GM23338 (cell line): ENCODE measurements around the gene LRRFIP1. TPM values are rescaled to one million over a fixed set of nuclear protein-coding genes. Genes with fewer than 3 reads are reported as not detected.

Experiments used
- ATAC-seq: fragments of 200-7000 bp; cut with Tn5 transposase; 3 replicates; pipeline ENCODE4 v1.9.1; 2020
- DNase-seq: peaks from one replicate; pipeline ENCODE4 v3.0.0-alpha.2; 2015; ENCODE audit warnings: low spot score
- H2AFZ ChIP-seq: fragments of 200-600 bp; sonication (generic); 2 replicates; pipeline ENCODE4 v1.8.0; 2016; ENCODE audit warnings: antibody characterized with exemption, mild to moderate bottlenecking, moderate library complexity
- H3F3A ChIP-seq: fragments of 200-600 bp; sonication (generic); replicated peaks from 2 replicates; pipeline ENCODE4 v1.8.0; 2017; ENCODE audit warnings: antibody characterized with exemption, mixed run types, low read depth
- H3K27ac ChIP-seq: fragments of 200-600 bp; sonication (generic); 2 replicates; pipeline ENCODE4 v1.6.1; 2016; ENCODE audit warnings: low read depth
- H3K27me3 ChIP-seq: fragments of 200-600 bp; sonication (generic); 2 replicates; pipeline ENCODE4 v1.8.0; 2016; ENCODE audit warnings: mild to moderate bottlenecking, mixed run types, moderate library complexity; ENCODE audit not compliant: insufficient read depth
- H3K36me3 ChIP-seq: fragments of 200-600 bp; sonication (generic); 2 replicates; pipeline ENCODE4 v1.8.0; 2016; ENCODE audit warnings: mild to moderate bottlenecking; ENCODE audit not compliant: insufficient read depth
- H3K4me1 ChIP-seq: fragments of 200-600 bp; sonication (generic); 2 replicates; pipeline ENCODE4 v1.8.0; 2016; ENCODE audit warnings: mild to moderate bottlenecking, moderate library complexity; ENCODE audit not compliant: insufficient read depth
- H3K4me2 ChIP-seq: fragments of 200-600 bp; sonication (generic); 2 replicates; pipeline ENCODE4 v1.7.1; 2017; ENCODE audit warnings: mixed run types
- H3K4me3 ChIP-seq: fragments of 200-600 bp; sonication (generic); 2 replicates; pipeline ENCODE4 v1.6.1; 2016; ENCODE audit warnings: mixed run types
- H3K79me2 ChIP-seq: fragments of 200-600 bp; sonication (generic); replicated peaks from 2 replicates; pipeline ENCODE4 v1.8.0; 2017; ENCODE audit warnings: mild to moderate bottlenecking; ENCODE audit not compliant: insufficient read depth
- H3K9me2 ChIP-seq: fragments of 200-600 bp; sonication (generic); 2 replicates; pipeline ENCODE4 v1.8.0; 2017; ENCODE audit not compliant: insufficient read depth
- H4K20me1 ChIP-seq: fragments of 200-600 bp; sonication (generic); replicated peaks from 2 replicates; pipeline ENCODE4 v1.8.0; 2017; ENCODE audit warnings: mild to moderate bottlenecking; ENCODE audit not compliant: insufficient read depth
- H3K27ac Mint-ChIP-seq: 2 replicates; pipeline ENCODE4 v1.8.0; 2020; ENCODE audit warnings: inconsistent platforms, mild to moderate bottlenecking, moderate library complexity, mixed read lengths
- H3K27me3 Mint-ChIP-seq: 3 replicates; pipeline ENCODE4 v1.8.0; 2022; ENCODE audit warnings: low read depth, mild to moderate bottlenecking, moderate library complexity, mixed read lengths, inconsistent platforms; ENCODE audit not compliant: insufficient read depth, poor library complexity
- H3K36me3 Mint-ChIP-seq: 3 replicates; pipeline ENCODE4 v1.8.0; 2021; ENCODE audit warnings: low read depth, mild to moderate bottlenecking, inconsistent platforms, moderate library complexity, mixed read lengths
- H3K4me1 Mint-ChIP-seq: 3 replicates; pipeline ENCODE4 v1.8.0; 2020; ENCODE audit warnings: mild to moderate bottlenecking, inconsistent platforms, mixed read lengths
- H3K4me3 Mint-ChIP-seq: 3 replicates; pipeline ENCODE4 v1.8.0; 2021; ENCODE audit warnings: moderate library complexity, mild to moderate bottlenecking, inconsistent platforms, mixed read lengths
- H3K9me3 Mint-ChIP-seq: 3 replicates; pipeline ENCODE4 v1.8.0; 2020; ENCODE audit warnings: moderate library complexity, mild to moderate bottlenecking, inconsistent platforms, mixed read lengths
- CREB1 ChIP-seq: fragments of 250-450 bp; sonication (Bioruptor Pico); IDR thresholded peaks from 2 replicates; pipeline ENCODE4 v1.5.0; 2020; ENCODE audit warnings: low read depth, mild to moderate bottlenecking, moderate library complexity
- EZH2 ChIP-seq: fragments of 200-600 bp; sonication (generic); IDR thresholded peaks from one replicate; pipeline ENCODE4 v1.8.0; 2017; ENCODE audit warnings: antibody characterized with exemption, mild to moderate bottlenecking, low read depth; ENCODE audit not compliant: unreplicated experiment
- EZH2phosphoT487 ChIP-seq: fragments of 200-600 bp; sonication (generic); IDR thresholded peaks from one replicate; pipeline ENCODE4 v1.8.1; 2018; ENCODE audit warnings: antibody characterized with exemption; ENCODE audit not compliant: unreplicated experiment
- JUNB ChIP-seq: IDR thresholded peaks from one replicate; pipeline ENCODE4 v1.6.1; 2016; ENCODE audit warnings: antibody characterized with exemption; ENCODE audit not compliant: unreplicated experiment
- NANOG ChIP-seq: IDR thresholded peaks from 2 replicates; pipeline ENCODE4 v1.6.1; 2016; ENCODE audit warnings: antibody characterized with exemption, borderline replicate concordance
- STAT1 ChIP-seq: IDR thresholded peaks from one replicate; pipeline ENCODE4 v1.6.1; 2016; ENCODE audit warnings: antibody characterized with exemption; ENCODE audit not compliant: unreplicated experiment
- ZNF331 ChIP-seq: fragments of 250-450 bp; sonication (Bioruptor Pico); IDR thresholded peaks from 2 replicates; pipeline ENCODE4 v1.5.0; 2020; ENCODE audit warnings: low read depth, mild to moderate bottlenecking, moderate library complexity
- polyA plus RNA-seq: library from polyadenylated mRNA; unstranded; fragments of >200 nt; fragmentation: Nextera tagmentation; extraction: Ambion mirVana; gene quantifications from 2 replicates; pipeline ENCODE4 v1.2.1, GENCODE V29; 2016
- total RNA-seq: library from RNA; depleted of rRNA; stranded (reverse); fragments of >200 nt; shearing (Covaris generic); gene quantifications from 2 replicates; pipeline ENCODE4 v1.2.3, GENCODE V29; 2014
- TF ChIP-seq, protein P1 (sequence below): fragments of 250-450 bp; sonication (Bioruptor Pico); IDR thresholded peaks from 2 replicates; pipeline ENCODE4 v1.5.0; 2020; ENCODE audit warnings: mild to moderate bottlenecking, moderate library complexity
- TF ChIP-seq, protein P2 (sequence below): IDR thresholded peaks from one replicate; pipeline ENCODE4 v1.6.1; 2018; ENCODE audit warnings: antibody characterized with exemption; ENCODE audit not compliant: unreplicated experiment
- TF ChIP-seq, protein P3 (sequence below): IDR thresholded peaks from 2 replicates; pipeline ENCODE4 v1.6.1; 2016; ENCODE audit warnings: antibody characterized with exemption

The LRRFIP1 gene
- total and polyA plus RNA-seq, 2 experiments from 2014 or later, result 59.6 to 178 TPM

DNA sequence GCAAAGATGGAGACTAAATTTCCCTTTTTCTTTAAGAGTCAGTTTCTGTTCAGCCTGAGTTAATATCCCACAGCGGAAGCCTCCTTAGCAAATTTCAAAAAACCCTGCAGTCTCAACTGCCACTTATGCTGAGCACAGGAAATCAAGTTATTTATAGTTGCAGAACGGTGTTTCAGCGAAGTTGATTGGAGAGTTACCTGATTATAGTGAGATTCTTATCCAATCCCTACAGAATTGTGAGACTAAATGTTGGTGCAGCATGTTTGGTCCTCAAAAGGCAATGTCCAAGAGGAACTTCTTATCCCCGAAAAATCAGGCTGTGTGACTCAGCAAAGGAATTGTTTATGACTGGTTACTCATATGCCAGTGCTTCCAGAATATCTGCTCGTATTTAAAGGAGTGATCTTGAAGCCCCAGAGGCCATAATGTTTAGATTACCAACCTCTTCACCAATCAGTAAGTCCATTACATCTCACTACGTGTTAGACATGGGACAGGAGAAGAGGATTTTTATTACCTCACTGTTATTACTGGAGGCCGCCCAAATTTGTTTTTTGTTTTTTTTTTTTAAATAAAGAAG is 67.9 kb downstream of the LRRFIP1 start:
- H3K27ac ChIP-seq, result no peak overlapping the region
- peak overlapping the region; percentile 89 for H3K4me2 ChIP-seq
- TF ChIP-seq, protein P1, sequence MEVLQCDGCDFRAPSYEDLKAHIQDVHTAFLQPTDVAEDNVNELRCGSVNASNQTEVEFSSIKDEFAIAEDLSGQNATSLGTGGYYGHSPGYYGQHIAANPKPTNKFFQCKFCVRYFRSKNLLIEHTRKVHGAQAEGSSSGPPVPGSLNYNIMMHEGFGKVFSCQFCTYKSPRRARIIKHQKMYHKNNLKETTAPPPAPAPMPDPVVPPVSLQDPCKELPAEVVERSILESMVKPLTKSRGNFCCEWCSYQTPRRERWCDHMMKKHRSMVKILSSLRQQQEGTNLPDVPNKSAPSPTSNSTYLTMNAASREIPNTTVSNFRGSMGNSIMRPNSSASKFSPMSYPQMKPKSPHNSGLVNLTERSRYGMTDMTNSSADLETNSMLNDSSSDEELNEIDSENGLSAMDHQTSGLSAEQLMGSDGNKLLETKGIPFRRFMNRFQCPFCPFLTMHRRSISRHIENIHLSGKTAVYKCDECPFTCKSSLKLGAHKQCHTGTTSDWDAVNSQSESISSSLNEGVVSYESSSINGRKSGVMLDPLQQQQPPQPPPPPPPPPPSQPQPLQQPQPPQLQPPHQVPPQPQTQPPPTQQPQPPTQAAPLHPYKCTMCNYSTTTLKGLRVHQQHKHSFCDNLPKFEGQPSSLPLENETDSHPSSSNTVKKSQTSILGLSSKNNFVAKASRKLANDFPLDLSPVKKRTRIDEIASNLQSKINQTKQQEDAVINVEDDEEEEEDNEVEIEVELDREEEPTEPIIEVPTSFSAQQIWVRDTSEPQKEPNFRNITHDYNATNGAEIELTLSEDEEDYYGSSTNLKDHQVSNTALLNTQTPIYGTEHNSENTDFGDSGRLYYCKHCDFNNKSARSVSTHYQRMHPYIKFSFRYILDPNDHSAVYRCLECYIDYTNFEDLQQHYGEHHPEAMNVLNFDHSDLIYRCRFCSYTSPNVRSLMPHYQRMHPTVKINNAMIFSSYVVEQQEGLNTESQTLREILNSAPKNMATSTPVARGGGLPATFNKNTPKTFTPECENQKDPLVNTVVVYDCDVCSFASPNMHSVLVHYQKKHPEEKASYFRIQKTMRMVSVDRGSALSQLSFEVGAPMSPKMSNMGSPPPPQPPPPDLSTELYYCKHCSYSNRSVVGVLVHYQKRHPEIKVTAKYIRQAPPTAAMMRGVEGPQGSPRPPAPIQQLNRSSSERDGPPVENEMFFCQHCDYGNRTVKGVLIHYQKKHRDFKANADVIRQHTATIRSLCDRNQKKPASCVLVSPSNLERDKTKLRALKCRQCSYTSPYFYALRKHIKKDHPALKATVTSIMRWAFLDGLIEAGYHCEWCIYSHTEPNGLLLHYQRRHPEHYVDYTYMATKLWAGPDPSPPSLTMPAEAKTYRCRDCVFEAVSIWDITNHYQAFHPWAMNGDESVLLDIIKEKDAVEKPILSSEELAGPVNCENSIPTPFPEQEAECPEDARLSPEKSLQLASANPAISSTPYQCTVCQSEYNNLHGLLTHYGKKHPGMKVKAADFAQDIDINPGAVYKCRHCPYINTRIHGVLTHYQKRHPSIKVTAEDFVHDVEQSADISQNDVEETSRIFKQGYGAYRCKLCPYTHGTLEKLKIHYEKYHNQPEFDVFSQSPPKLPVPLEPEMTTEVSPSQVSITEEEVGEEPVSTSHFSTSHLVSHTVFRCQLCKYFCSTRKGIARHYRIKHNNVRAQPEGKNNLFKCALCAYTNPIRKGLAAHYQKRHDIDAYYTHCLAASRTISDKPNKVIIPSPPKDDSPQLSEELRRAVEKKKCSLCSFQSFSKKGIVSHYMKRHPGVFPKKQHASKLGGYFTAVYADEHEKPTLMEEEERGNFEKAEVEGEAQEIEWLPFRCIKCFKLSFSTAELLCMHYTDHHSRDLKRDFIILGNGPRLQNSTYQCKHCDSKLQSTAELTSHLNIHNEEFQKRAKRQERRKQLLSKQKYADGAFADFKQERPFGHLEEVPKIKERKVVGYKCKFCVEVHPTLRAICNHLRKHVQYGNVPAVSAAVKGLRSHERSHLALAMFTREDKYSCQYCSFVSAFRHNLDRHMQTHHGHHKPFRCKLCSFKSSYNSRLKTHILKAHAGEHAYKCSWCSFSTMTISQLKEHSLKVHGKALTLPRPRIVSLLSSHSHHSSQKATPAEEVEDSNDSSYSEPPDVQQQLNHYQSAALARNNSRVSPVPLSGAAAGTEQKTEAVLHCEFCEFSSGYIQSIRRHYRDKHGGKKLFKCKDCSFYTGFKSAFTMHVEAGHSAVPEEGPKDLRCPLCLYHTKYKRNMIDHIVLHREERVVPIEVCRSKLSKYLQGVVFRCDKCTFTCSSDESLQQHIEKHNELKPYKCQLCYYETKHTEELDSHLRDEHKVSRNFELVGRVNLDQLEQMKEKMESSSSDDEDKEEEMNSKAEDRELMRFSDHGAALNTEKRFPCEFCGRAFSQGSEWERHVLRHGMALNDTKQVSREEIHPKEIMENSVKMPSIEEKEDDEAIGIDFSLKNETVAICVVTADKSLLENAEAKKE (CRISPR knock-in tag), result no peak
- no peak for TF ChIP-seq NANOG
- peaks cover 80% of the 10 kb centered on the region for H3K79me2 ChIP-seq
- peaks cover 13% of the 10 kb centered on the region; the same call in 1 of the 2 replicates for H3F3A ChIP-seq
- DNase-seq, result no peak
- Mint-ChIP-seq H3K9me3 (no peaks in the 10 kb centered on the region), H3K27ac (no peak overlapping the region), H3K36me3 (no peaks in the 10 kb centered on the region; the same call in 2 of the 3 replicates), H3K4me1 (peaks cover 69% of the 10 kb centered on the region), H3K4me3 (no peak overlapping the region), H3K27me3 (peaks cover 10% of the 10 kb centered on the region)
- ATAC-seq, result no peak
- no peak overlapping the region for H3K4me3 ChIP-seq
- H3K36me3 ChIP-seq, result no peaks in the 10 kb centered on the region
- peaks cover 48% of the 10 kb centered on the region for H4K20me1 ChIP-seq
- no peak overlapping the region for H2AFZ ChIP-seq
- H3K4me1 ChIP-seq, result peaks cover 68% of the 10 kb centered on the region
- peaks cover 6% of the 10 kb centered on the region; the same call in 1 of the 2 replicates for H3K27me3 ChIP-seq
- H3K9me2 ChIP-seq, result no peaks in the 10 kb centered on the region

DNA sequence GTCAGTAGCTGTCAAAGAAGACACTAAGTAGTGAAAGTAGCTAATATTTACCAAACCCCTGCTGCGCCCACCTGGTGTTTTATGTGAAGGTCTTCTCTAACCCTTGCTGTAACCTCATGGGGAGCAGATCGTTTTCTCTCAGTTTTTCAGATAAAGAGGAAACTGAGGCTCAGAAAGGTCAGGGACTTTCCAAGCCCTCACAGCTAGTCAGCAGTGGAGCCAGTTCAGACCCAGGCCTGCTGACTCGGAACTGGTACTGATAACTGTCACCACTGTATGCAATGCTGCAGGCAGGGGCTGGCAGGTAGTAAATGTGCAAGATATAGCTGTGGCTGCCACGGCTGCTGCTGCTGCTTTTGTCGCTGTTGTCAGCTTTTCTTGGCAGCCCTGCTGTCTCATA is 69.1 kb downstream of the LRRFIP1 start:
- no peak overlapping the region for H3K27ac Mint-ChIP-seq
- Histone ChIP-seq H3K4me1 (peaks cover 80% of the 10 kb centered on the region), H3K4me3 (no peak overlapping the region), H3K9me2 (no peaks in the 10 kb centered on the region), H3K27ac (no peak overlapping the region), H4K20me1 (peaks cover 46% of the 10 kb centered on the region), H3F3A (peaks cover 18% of the 10 kb centered on the region), H3K4me2 (peak overlapping the region; percentile 54; the same call in 1 of the 2 replicates), H3K36me3 (no peaks in the 10 kb centered on the region), H2AFZ (no peak overlapping the region), H3K79me2 (peaks cover 91% of the 10 kb centered on the region), H3K27me3 (peaks cover 6% of the 10 kb centered on the region; the same call in 1 of the 2 replicates)
- DNase-seq (no peak), ATAC-seq (no peak)
- H3K9me3 Mint-ChIP-seq, result no peaks in the 10 kb centered on the region
- H3K4me3 Mint-ChIP-seq, result no peak overlapping the region
- peaks cover 8% of the 10 kb centered on the region for H3K27me3 Mint-ChIP-seq
- peaks cover 78% of the 10 kb centered on the region for H3K4me1 Mint-ChIP-seq
- no peaks in the 10 kb centered on the region; the same call in 2 of the 3 replicates for H3K36me3 Mint-ChIP-seq
- TF ChIP-seq EZH2phosphoT487 (no peak), EZH2 (no peak), STAT1 (no peak), ZNF331 (no peak), JUNB (no peak), CREB1 (CRISPR knock-in tag) (no peak)
- TF ChIP-seq, protein P2, sequence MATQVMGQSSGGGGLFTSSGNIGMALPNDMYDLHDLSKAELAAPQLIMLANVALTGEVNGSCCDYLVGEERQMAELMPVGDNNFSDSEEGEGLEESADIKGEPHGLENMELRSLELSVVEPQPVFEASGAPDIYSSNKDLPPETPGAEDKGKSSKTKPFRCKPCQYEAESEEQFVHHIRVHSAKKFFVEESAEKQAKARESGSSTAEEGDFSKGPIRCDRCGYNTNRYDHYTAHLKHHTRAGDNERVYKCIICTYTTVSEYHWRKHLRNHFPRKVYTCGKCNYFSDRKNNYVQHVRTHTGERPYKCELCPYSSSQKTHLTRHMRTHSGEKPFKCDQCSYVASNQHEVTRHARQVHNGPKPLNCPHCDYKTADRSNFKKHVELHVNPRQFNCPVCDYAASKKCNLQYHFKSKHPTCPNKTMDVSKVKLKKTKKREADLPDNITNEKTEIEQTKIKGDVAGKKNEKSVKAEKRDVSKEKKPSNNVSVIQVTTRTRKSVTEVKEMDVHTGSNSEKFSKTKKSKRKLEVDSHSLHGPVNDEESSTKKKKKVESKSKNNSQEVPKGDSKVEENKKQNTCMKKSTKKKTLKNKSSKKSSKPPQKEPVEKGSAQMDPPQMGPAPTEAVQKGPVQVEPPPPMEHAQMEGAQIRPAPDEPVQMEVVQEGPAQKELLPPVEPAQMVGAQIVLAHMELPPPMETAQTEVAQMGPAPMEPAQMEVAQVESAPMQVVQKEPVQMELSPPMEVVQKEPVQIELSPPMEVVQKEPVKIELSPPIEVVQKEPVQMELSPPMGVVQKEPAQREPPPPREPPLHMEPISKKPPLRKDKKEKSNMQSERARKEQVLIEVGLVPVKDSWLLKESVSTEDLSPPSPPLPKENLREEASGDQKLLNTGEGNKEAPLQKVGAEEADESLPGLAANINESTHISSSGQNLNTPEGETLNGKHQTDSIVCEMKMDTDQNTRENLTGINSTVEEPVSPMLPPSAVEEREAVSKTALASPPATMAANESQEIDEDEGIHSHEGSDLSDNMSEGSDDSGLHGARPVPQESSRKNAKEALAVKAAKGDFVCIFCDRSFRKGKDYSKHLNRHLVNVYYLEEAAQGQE, result no peak
- TF ChIP-seq, protein P3, sequence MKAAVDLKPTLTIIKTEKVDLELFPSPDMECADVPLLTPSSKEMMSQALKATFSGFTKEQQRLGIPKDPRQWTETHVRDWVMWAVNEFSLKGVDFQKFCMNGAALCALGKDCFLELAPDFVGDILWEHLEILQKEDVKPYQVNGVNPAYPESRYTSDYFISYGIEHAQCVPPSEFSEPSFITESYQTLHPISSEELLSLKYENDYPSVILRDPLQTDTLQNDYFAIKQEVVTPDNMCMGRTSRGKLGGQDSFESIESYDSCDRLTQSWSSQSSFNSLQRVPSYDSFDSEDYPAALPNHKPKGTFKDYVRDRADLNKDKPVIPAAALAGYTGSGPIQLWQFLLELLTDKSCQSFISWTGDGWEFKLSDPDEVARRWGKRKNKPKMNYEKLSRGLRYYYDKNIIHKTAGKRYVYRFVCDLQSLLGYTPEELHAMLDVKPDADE, result no peak
